Vagina (tissue), 2 donors: Measurements from ENCODE around the gene ANO7. TPM values are rescaled to one million over a fixed set of nuclear protein-coding genes. Genes with fewer than 3 reads are reported as not detected.

Experiments
- DNase-seq, 2 donors: peaks; one replicate each; pipeline ENCODE4 v3.0.0-alpha.2; 2017; ENCODE audit errors: extremely low spot score in 2 of 2
- H3K27ac ChIP-seq: fragments of 200-600 bp; sonication (generic); one replicate; pipeline ENCODE4 v1.5.1; 2019
- H3K27me3 ChIP-seq: fragments of 200-600 bp; sonication (generic); one replicate; pipeline ENCODE4 v1.5.1; 2019
- H3K36me3 ChIP-seq, 2 donors: fragments of 200-600 bp; sonication (generic); one replicate each; pipeline ENCODE4 v1.5.1; 2017 to 2019
- H3K4me1 ChIP-seq: fragments of 200-600 bp; sonication (generic); one replicate; pipeline ENCODE4 v1.5.1; 2019
- H3K4me3 ChIP-seq, 2 donors: fragments of 200-600 bp; sonication (generic); 1 replicate in 1 of 2; 2 replicates in 1 of 2; pipeline ENCODE4 v1.5.1; 2016 to 2019
- H3K9me3 ChIP-seq: fragments of 200-600 bp; sonication (generic); one replicate; pipeline ENCODE4 v1.5.1; 2019
- POLR2A ChIP-seq, 2 donors: fragments of 450-650 bp; IDR thresholded peaks; one replicate each; pipeline ENCODE4 v1.6.1; 2017; ENCODE audit warnings: antibody characterized with exemption in 2 of 2, mild to moderate bottlenecking in 2 of 2, moderate library complexity in 2 of 2
- POLR2AphosphoS5 ChIP-seq, 2 donors: sonication (generic); formaldehyde crosslinking; IDR thresholded peaks; one replicate each; pipeline ENCODE4 v1.9.0; 2017; ENCODE audit warnings: antibody characterized with exemption in 2 of 2, mild to moderate bottlenecking in 2 of 2, low read depth in 1 of 2; ENCODE audit not compliant: insufficient read depth in 1 of 2
- intact Hi-C: fragments of 100-400 bp; cut with DNase I; formaldehyde crosslinking; loops from one replicate; pipeline ENCODE4 v1.15.1; 2023
- total RNA-seq: library from RNA; depleted of rRNA; stranded (reverse); fragments of >200 nt; gene quantifications from one replicate; pipeline ENCODE4 v1.2.3, GENCODE V29; 2016
- TF ChIP-seq, protein P1 (sequence below), 3 experiments: fragments of 450-650 bp in 2 of 3; fragments of 200-600 bp in 1 of 3; sonication (generic) in 1 of 3; IDR thresholded peaks; one replicate each; pipeline ENCODE4 v1.5.1; 2017 to 2019; ENCODE audit warnings: antibody characterized with exemption in 3 of 3, mild to moderate bottlenecking in 2 of 3, moderate library complexity in 2 of 3

The ANO7 gene
- total RNA-seq, 1 donor from 2014 or later, result 0.98 TPM

DNA sequence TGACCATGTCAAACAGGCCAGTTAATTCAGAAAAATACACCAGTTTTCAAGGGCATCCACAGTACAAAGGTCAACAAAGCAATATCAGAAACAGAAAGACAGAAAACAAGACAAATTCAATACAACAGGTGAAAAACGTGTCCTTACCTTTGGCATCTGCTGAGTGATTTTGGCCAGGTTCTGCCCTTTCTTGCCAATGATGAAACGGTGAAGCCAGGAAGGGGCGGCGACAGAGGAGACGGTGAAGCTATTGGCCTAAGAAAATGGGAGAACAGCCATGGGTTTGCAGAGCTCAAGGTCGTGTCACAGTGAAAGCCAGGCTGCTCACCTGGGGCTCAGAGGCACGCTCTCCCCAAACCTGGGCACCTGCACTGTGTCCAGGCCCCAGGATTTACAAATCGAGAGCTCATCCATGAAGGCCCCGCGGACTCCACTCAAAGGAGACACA, 66.5 kb downstream of the ANO7 start:
- Histone ChIP-seq H3K27ac (no peak overlapping the region), H3K4me1 (no peaks in the 10 kb centered on the region), H3K4me3 (no peak overlapping the region), H3K27me3 (no peaks in the 10 kb centered on the region), H3K9me3 (no peaks in the 10 kb centered on the region), H3K36me3 (peaks cover 17 to 90% of the 10 kb centered on the region in 2 donors)
- DNase-seq, result no peak
- intact Hi-C loops, result no loop called here
- TF ChIP-seq POLR2A (IDR thresholded peaks at IDR 0.05), result no peak
- no peak for TF ChIP-seq POLR2AphosphoS5 (IDR thresholded peaks at IDR 0.05; ENCODE audit: insufficient read depth in 1 of 2, low read depth in 1 of 2)
- TF ChIP-seq, protein P1, sequence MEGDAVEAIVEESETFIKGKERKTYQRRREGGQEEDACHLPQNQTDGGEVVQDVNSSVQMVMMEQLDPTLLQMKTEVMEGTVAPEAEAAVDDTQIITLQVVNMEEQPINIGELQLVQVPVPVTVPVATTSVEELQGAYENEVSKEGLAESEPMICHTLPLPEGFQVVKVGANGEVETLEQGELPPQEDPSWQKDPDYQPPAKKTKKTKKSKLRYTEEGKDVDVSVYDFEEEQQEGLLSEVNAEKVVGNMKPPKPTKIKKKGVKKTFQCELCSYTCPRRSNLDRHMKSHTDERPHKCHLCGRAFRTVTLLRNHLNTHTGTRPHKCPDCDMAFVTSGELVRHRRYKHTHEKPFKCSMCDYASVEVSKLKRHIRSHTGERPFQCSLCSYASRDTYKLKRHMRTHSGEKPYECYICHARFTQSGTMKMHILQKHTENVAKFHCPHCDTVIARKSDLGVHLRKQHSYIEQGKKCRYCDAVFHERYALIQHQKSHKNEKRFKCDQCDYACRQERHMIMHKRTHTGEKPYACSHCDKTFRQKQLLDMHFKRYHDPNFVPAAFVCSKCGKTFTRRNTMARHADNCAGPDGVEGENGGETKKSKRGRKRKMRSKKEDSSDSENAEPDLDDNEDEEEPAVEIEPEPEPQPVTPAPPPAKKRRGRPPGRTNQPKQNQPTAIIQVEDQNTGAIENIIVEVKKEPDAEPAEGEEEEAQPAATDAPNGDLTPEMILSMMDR (IDR thresholded peaks at IDR 0.05), result no peak

DNA sequence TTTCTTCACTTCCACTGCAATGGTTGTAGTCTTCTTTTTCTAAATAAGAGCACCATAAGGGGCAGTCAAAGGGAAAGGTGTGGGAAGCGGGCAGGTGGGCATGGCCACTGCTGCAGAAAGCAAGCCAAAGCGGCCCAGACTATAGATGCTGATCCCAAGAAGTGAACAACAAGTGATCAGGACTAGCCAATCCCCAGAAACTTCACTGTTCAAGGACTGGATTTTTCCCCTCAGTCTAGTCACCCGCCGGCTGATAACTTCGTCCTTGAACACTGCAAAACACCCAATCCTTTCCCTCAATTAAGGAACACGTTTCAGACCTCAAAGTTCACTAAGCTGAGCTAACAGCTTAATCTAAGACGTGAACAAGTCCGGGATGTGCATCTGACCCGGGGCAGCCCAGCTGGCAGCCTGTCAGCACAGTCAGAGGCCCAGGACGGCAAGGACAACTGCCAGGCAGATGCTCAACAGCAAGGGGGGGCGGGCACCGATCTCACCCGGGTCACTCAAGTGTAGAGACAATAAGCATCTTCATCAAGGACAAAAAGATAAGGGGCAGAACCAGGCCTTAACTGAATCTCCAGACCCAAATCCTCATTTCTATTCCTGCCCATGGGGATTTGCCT, 67.2 kb downstream of the ANO7 start:
- Histone ChIP-seq H3K27me3 (no peaks in the 10 kb centered on the region), H3K9me3 (no peaks in the 10 kb centered on the region), H3K27ac (no peak overlapping the region), H3K4me3 (no peak overlapping the region), H3K4me1 (no peaks in the 10 kb centered on the region), H3K36me3 (peaks cover 17 to 90% of the 10 kb centered on the region in 2 donors)
- no peak for DNase-seq
- intact Hi-C loops, result no loop called here
- TF ChIP-seq POLR2AphosphoS5 (IDR thresholded peaks at IDR 0.05; ENCODE audit: insufficient read depth in 1 of 2, low read depth in 1 of 2), result no peak
- TF ChIP-seq, protein P1 (IDR thresholded peaks at IDR 0.05), result no peak
- no peak for TF ChIP-seq POLR2A (IDR thresholded peaks at IDR 0.05)

DNA sequence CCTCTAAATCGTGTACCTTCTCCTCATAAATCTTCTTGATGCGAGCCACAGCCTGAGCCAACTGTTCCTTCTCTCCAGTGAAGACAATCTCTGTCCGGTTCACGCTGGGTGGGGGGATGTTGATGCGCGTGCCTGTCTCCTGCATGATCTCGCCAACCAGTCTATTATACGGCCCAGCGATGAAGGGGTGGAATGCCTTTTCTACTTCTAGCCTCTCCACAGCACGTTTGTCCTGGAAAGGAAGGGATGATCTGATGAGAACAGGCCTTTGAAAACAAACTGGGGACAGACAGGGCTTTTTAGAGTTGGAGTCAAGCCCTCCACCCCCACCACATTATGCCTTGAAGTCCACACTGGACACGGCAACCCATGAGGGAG, 67.7 kb downstream of the ANO7 start:
- Histone ChIP-seq H3K4me3 (no peak overlapping the region), H3K9me3 (no peaks in the 10 kb centered on the region), H3K27me3 (no peaks in the 10 kb centered on the region), H3K4me1 (no peaks in the 10 kb centered on the region), H3K36me3 (peaks cover 14 to 90% of the 10 kb centered on the region in 2 donors), H3K27ac (no peak overlapping the region)
- DNase-seq, result peak in 1 of 2 donors; percentile 72
- intact Hi-C loops, result no loop called here
- TF ChIP-seq, protein P1 (IDR thresholded peaks at IDR 0.05), result no peak
- TF ChIP-seq POLR2AphosphoS5 (IDR thresholded peaks at IDR 0.05; ENCODE audit: insufficient read depth in 1 of 2, low read depth in 1 of 2) (no peak), POLR2A (IDR thresholded peaks at IDR 0.05) (no peak)

- Histone ChIP-seq H3K9me3 (no peaks in the 10 kb centered on the region), H3K36me3 (peaks cover 10 to 90% of the 10 kb centered on the region in 2 donors), H3K27me3 (no peaks in the 10 kb centered on the region), H3K27ac (no peak overlapping the region), H3K4me1 (no peaks in the 10 kb centered on the region), H3K4me3 (no peak overlapping the region)
- no peak for DNase-seq
- intact Hi-C loops, result no loop called here
- TF ChIP-seq POLR2A (IDR thresholded peaks at IDR 0.05) (no peak), POLR2AphosphoS5 (IDR thresholded peaks at IDR 0.05; ENCODE audit: insufficient read depth in 1 of 2, low read depth in 1 of 2) (no peak)
- TF ChIP-seq, protein P1 (IDR thresholded peaks at IDR 0.05), result no peak
These were observed 69.0 kb downstream of the ANO7 start for GRCh38 chr2:241257419-241258032.
